K562 (cell line): ENCODE data around the gene DPM2. TPM values are rescaled to one million over a fixed set of nuclear protein-coding genes. Genes with fewer than 3 reads are reported as not detected.

Experiments used
- CTBP1 ChIP-seq: fragments of 450-650 bp; IDR thresholded peaks from 2 replicates; pipeline ENCODE4 v1.6.1; 2016; ENCODE audit warnings: borderline replicate concordance
- GATAD2A ChIP-seq: fragments of 450-650 bp; IDR thresholded peaks from 2 replicates; pipeline ENCODE4 v1.6.1; 2017
- KDM2B ChIP-seq: fragments of 250-450 bp; sonication (Bioruptor Pico); IDR thresholded peaks from 2 replicates; pipeline ENCODE4 v1.8.0; 2021; ENCODE audit warnings: mild to moderate bottlenecking, moderate library complexity
- KLF13 ChIP-seq: fragments of 450-650 bp; IDR thresholded peaks from 2 replicates; pipeline ENCODE4 v1.6.1; 2016; ENCODE audit warnings: missing genetic modification characterization, low read depth, mild to moderate bottlenecking, missing compliant biosample characterization, moderate library complexity, borderline replicate concordance
- MBD2 ChIP-seq: sonication (generic); IDR thresholded peaks from 2 replicates; pipeline ENCODE4 v1.6.1; 2016; ENCODE audit warnings: low read depth, borderline replicate concordance
- MYC ChIP-seq, 2 experiments: fragments of 250-450 bp in 1 of 2; sonication (Bioruptor Pico) in 1 of 2; IDR thresholded peaks; 2 replicates each; pipeline versions ENCODE4 v1.5.1 to v1.6.1; 2012 to 2021; ENCODE audit warnings: low read depth in 2 of 2, borderline replicate concordance in 1 of 2, improper control_type of control experiment in 1 of 2, low read length in 1 of 2, mild to moderate bottlenecking in 1 of 2, moderate library complexity in 1 of 2
- NEUROD1 ChIP-seq: fragments of 150-350 bp; IDR thresholded peaks from 2 replicates; pipeline ENCODE4 v1.6.1; 2014; ENCODE audit warnings: borderline replicate concordance, low read length, low read depth; ENCODE audit not compliant: partially characterized antibody
- NFE2 ChIP-seq: IDR thresholded peaks from 2 replicates; pipeline ENCODE4 v1.6.1; 2014; ENCODE audit warnings: antibody characterized with exemption, low read depth
- POLR2G ChIP-seq: fragments of 200-400 bp; formaldehyde crosslinking; IDR thresholded peaks from 2 replicates; pipeline ENCODE4 v1.6.1; 2017; ENCODE audit warnings: low read depth, mild to moderate bottlenecking, antibody characterized with exemption, low read length, moderate library complexity
- SIN3A ChIP-seq, 2 experiments: fragments of 150-350 bp in 1 of 2; IDR thresholded peaks; 2 replicates each; pipeline ENCODE4 v1.6.1; 2011 to 2016; ENCODE audit warnings: borderline replicate concordance in 2 of 2, low read depth in 2 of 2, low read length in 2 of 2, mild to moderate bottlenecking in 2 of 2, moderate library complexity in 2 of 2; ENCODE audit not compliant: control insufficient read depth in 1 of 2
- SP1 ChIP-seq: sonication (generic); formaldehyde crosslinking; IDR thresholded peaks from 2 replicates; pipeline ENCODE4 v1.8.1; 2022; ENCODE audit warnings: mild to moderate bottlenecking, missing genetic modification reagents
- ZBTB7A ChIP-seq: IDR thresholded peaks from 2 replicates; pipeline ENCODE4 v1.6.1; 2011; ENCODE audit warnings: low read depth, mild to moderate bottlenecking, low read length, moderate library complexity, borderline replicate concordance; ENCODE audit not compliant: control insufficient read depth
- ZFP36 ChIP-seq: fragments of 150-350 bp; IDR thresholded peaks from 2 replicates; pipeline ENCODE4 v1.6.1; 2018; ENCODE audit warnings: low read length, low read depth; ENCODE audit not compliant: partially characterized antibody
- ZNF140 ChIP-seq: fragments of 250-450 bp; sonication (Bioruptor Pico); IDR thresholded peaks from 2 replicates; pipeline ENCODE4 v1.8.0; 2021; ENCODE audit warnings: moderate library complexity, mild to moderate bottlenecking, inconsistent platforms
- polyA plus RNA-seq, 8 experiments: library from polyadenylated mRNA; depleted of rRNA in 4 of 8; stranded (reverse) in 5 of 8; unstranded in 3 of 8; fragments of >200 nt; fragmentation: Nextera tagmentation in 2 of 8; fragmentation: Illumina TruSeq in 1 of 8; extraction: Ambion mirVana in 2 of 8; extraction: Trizol in 1 of 8; gene quantifications; 2 replicates each; pipeline versions ENCODE4 v1.2.1 to v1.2.3, GENCODE V29; 2011 to 2014; ENCODE audit warnings: inconsistent platforms in 1 of 8, missing spikeins in 1 of 8
- total RNA-seq, 7 experiments: library from RNA; depleted of rRNA in 6 of 7; stranded (reverse); fragments of >200 nt in 6 of 7; fragmentation: Illumina TruSeq in 2 of 7; extraction: Trizol in 2 of 7; gene quantifications; 2 replicates each; pipeline versions ENCODE4 v1.2.1 to v1.2.3, GENCODE V29; 2011 to 2021; ENCODE audit warnings: low replicate concordance in 1 of 7
- TF ChIP-seq, protein P1 (sequence below): fragments of 200-800 bp; sonication (Bioruptor generic); IDR thresholded peaks from 2 replicates; pipeline ENCODE4 v1.6.1; 2017; ENCODE audit warnings: missing genetic modification characterization, missing compliant biosample characterization
- TF ChIP-seq, protein P2 (sequence below), 2 experiments: IDR thresholded peaks; 2 replicates each; pipeline ENCODE4 v1.6.1; 2011; ENCODE audit warnings: borderline replicate concordance in 1 of 2, control low read depth in 1 of 2, low read depth in 1 of 2, low read length in 1 of 2, mild to moderate bottlenecking in 1 of 2, mixed read lengths in 1 of 2, moderate library complexity in 1 of 2; ENCODE audit not compliant: insufficient read depth in 1 of 2, insufficient read length in 1 of 2, poor library complexity in 1 of 2, severe bottlenecking in 1 of 2; ENCODE audit errors: extremely low read depth in 1 of 2
- TF ChIP-seq, protein P3 (sequence below): sonication (generic); formaldehyde crosslinking; IDR thresholded peaks from 2 replicates; pipeline ENCODE4 v1.8.1; 2023; ENCODE audit warnings: mild to moderate bottlenecking, missing genetic modification reagents
- TF ChIP-seq, protein P4 (sequence below), 2 experiments: fragments of 450-650 bp; conservative IDR thresholded peaks; 2 replicates each; pipeline ENCODE4 v1.6.1; 2017; ENCODE audit warnings: mild to moderate bottlenecking in 2 of 2, moderate library complexity in 2 of 2

The DPM2 gene
- total and polyA plus RNA-seq, 9 of the 15 experiments (the other 6 are each of a cell fraction or from before 2014, with no cell fraction given), result 43.5 to 126 (median 71.1) TPM

DNA sequence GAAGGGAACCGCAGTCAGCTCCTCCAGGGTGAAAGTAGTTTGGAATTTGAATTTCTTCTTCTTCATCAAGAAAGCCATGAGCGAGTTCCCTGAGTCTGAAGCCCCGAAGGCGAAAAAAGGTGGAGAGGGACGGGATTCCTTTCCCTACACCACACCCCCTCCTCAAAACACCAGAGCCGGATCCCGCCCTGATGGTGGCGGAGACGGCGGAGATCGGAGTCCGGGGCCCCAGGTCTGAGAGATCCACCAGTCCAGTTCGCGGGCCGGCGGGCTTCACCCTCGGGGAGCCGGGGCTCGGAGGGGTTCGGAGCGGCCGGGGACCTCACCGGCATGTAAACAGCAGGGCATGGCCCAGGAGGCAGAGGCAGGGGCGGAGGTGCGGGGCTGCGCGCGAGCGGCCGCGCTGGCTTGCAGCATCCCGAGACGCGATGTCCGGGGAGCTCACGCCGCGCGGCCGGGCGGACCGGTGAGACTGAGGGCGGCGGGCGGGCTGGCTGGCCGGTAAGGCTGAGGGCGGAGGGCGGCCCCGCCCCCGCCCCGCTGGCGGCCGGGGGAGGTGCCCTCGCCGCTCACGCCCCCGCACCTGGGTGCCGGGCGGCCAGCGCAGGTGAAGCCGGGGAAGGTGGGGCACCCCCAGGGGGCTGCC lies 42.5 kb upstream of the DPM2 start (continued):
- TF ChIP-seq GATAD2A (no peak), ZBTB7A (0 out of 2 replicates have a peak, but pooled peaks have one; percentile 48), ZFP36 (peak; percentile 78), SP1 (CRISPR knock-in tag) (peak; percentile 42; the same call in 1 of the 2 replicates), KDM2B (CRISPR knock-in tag) (peak; percentile 95), MBD2 (no peak), MYC (IDR thresholded peaks at IDR 0.05; ENCODE audit: low read depth, low read length) (peak; percentile 19; the same call in 1 of the 2 replicates), MYC (CRISPR knock-in tag; IDR thresholded peaks at IDR 0.05; ENCODE audit: borderline replicate concordance, low read depth) (no peak), POLR2G (peak; percentile 57), NFE2 (0 out of 2 replicates have a peak, but pooled peaks have one; percentile 3), CTBP1 (peak; percentile 63; the same call in 1 of the 2 replicates), NEUROD1 (no peak), ZNF140 (CRISPR knock-in tag) (no peak), SIN3A (IDR thresholded peaks at IDR 0.05; ENCODE audit: borderline replicate concordance in 2 of 2, control insufficient read depth in 1 of 2, low read depth in 2 of 2, low read length in 2 of 2) (peak; percentile 38 to 59; a peak in 3 of 4 replicates), KLF13 (tag) (peak; percentile 47; the same call in 1 of the 2 replicates)
- TF ChIP-seq, protein P1, sequence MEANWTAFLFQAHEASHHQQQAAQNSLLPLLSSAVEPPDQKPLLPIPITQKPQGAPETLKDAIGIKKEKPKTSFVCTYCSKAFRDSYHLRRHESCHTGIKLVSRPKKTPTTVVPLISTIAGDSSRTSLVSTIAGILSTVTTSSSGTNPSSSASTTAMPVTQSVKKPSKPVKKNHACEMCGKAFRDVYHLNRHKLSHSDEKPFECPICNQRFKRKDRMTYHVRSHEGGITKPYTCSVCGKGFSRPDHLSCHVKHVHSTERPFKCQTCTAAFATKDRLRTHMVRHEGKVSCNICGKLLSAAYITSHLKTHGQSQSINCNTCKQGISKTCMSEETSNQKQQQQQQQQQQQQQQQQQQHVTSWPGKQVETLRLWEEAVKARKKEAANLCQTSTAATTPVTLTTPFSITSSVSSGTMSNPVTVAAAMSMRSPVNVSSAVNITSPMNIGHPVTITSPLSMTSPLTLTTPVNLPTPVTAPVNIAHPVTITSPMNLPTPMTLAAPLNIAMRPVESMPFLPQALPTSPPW (CRISPR knock-in tag), result peak; percentile 59; the same call in 1 of the 2 replicates
- TF ChIP-seq, protein P2, sequence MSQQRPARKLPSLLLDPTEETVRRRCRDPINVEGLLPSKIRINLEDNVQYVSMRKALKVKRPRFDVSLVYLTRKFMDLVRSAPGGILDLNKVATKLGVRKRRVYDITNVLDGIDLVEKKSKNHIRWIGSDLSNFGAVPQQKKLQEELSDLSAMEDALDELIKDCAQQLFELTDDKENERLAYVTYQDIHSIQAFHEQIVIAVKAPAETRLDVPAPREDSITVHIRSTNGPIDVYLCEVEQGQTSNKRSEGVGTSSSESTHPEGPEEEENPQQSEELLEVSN (IDR thresholded peaks at IDR 0.05; ENCODE audit: borderline replicate concordance in 1 of 2, extremely low read depth in 1 of 2, insufficient read depth in 1 of 2, insufficient read length in 1 of 2, low read depth in 1 of 2, low read length in 1 of 2, poor library complexity in 1 of 2, severe bottlenecking in 1 of 2), result peak in 1 of 2 experiments; percentile 36
- TF ChIP-seq, protein P3, sequence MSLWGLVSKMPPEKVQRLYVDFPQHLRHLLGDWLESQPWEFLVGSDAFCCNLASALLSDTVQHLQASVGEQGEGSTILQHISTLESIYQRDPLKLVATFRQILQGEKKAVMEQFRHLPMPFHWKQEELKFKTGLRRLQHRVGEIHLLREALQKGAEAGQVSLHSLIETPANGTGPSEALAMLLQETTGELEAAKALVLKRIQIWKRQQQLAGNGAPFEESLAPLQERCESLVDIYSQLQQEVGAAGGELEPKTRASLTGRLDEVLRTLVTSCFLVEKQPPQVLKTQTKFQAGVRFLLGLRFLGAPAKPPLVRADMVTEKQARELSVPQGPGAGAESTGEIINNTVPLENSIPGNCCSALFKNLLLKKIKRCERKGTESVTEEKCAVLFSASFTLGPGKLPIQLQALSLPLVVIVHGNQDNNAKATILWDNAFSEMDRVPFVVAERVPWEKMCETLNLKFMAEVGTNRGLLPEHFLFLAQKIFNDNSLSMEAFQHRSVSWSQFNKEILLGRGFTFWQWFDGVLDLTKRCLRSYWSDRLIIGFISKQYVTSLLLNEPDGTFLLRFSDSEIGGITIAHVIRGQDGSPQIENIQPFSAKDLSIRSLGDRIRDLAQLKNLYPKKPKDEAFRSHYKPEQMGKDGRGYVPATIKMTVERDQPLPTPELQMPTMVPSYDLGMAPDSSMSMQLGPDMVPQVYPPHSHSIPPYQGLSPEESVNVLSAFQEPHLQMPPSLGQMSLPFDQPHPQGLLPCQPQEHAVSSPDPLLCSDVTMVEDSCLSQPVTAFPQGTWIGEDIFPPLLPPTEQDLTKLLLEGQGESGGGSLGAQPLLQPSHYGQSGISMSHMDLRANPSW (CRISPR knock-in tag), result no peak
- TF ChIP-seq, protein P4, sequence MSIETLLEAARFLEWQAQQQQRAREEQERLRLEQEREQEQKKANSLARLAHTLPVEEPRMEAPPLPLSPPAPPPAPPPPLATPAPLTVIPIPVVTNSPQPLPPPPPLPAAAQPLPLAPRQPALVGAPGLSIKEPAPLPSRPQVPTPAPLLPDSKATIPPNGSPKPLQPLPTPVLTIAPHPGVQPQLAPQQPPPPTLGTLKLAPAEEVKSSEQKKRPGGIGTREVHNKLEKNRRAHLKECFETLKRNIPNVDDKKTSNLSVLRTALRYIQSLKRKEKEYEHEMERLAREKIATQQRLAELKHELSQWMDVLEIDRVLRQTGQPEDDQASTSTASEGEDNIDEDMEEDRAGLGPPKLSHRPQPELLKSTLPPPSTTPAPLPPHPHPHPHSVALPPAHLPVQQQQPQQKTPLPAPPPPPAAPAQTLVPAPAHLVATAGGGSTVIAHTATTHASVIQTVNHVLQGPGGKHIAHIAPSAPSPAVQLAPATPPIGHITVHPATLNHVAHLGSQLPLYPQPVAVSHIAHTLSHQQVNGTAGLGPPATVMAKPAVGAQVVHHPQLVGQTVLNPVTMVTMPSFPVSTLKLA (conservative IDR thresholded peaks at IDR 0.05), result peak in 1 of 2 experiments; percentile 54; a peak in 1 of 4 replicates
